ENCODE data around the gene ZNF534. TPM values are rescaled to one million over a fixed set of nuclear protein-coding genes. Genes with fewer than 3 reads are reported as not detected.

The ZNF534 gene
- total RNA-seq, 1 donor from 2014 or later = 0.62 TPM

DNA sequence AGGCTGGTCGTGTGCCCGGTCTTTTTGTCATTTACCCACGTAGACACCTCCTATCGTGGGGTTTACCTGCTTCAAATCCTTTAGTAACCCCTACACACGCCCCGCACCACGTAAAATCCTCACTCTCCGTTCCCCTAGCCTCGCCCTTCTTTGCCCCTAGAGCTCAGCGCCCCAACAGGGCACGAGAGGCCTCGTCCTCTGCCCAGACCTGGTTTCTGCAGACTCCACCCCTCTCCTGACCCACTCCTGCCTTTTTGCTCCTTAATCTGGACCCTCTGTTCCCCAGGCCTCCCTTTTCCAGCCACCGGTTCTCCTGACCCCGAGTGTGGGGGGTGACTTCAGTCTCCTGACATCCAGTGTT is 30.9 kb upstream of the ZNF534 start:
- Mint-ChIP-seq H3K27me3 (ENCODE audit: insufficient read depth, low read depth) (peaks cover 3% of the 10 kb centered on the region), H3K36me3 (no peaks in the 10 kb centered on the region), H3K4me1 (no peaks in the 10 kb centered on the region), H3K4me3 (no peak overlapping the region), H3K27ac (no peak overlapping the region), H3K9me3 (peaks cover 52% of the 10 kb centered on the region)
- H3K27ac ChIP-seq = no peak overlapping the region
- no peak for TF ChIP-seq EZH2 (IDR thresholded peaks at IDR 0.05)
- no peak for TF ChIP-seq EZH2phosphoT487 (IDR thresholded peaks at IDR 0.05)
- TF ChIP-seq, protein P1, sequence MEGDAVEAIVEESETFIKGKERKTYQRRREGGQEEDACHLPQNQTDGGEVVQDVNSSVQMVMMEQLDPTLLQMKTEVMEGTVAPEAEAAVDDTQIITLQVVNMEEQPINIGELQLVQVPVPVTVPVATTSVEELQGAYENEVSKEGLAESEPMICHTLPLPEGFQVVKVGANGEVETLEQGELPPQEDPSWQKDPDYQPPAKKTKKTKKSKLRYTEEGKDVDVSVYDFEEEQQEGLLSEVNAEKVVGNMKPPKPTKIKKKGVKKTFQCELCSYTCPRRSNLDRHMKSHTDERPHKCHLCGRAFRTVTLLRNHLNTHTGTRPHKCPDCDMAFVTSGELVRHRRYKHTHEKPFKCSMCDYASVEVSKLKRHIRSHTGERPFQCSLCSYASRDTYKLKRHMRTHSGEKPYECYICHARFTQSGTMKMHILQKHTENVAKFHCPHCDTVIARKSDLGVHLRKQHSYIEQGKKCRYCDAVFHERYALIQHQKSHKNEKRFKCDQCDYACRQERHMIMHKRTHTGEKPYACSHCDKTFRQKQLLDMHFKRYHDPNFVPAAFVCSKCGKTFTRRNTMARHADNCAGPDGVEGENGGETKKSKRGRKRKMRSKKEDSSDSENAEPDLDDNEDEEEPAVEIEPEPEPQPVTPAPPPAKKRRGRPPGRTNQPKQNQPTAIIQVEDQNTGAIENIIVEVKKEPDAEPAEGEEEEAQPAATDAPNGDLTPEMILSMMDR (IDR thresholded peaks at IDR 0.05) = peak; percentile 6
- no peaks in the 10 kb centered on the region for H3K36me3 ChIP-seq
- peak overlapping the region; percentile 65 for H3K4me3 ChIP-seq
- peak overlapping the region; percentile 51 for H3K9ac ChIP-seq
- H4K20me1 ChIP-seq (ENCODE audit: low read depth) = no peaks in the 10 kb centered on the region
- H2AFZ ChIP-seq (replicated peaks) = peak overlapping the region; percentile 51
- H3K9me3 ChIP-seq (ENCODE audit: low read depth) = no peaks in the 10 kb centered on the region
- H3K79me2 ChIP-seq (ENCODE audit: low read depth) = peaks cover 14% of the 10 kb centered on the region
- H3F3A ChIP-seq (ENCODE audit: low read depth) = no peaks in the 10 kb centered on the region
- H3K4me1 ChIP-seq = no peaks in the 10 kb centered on the region
- H3K27me3 ChIP-seq = no peaks in the 10 kb centered on the region
- DNase-seq (ENCODE audit: low spot score) = peak; percentile 36
- peak overlapping the region; percentile 65 for H3K4me2 ChIP-seq

- DNase-seq (ENCODE audit: low spot score) = no peak
- H3K27ac ChIP-seq = no peak overlapping the region
- H3K27ac Mint-ChIP-seq = no peak overlapping the region
These were observed 18.7 kb upstream of the ZNF534 start for GRCh38 chr19:52410276-52410675.

DNA sequence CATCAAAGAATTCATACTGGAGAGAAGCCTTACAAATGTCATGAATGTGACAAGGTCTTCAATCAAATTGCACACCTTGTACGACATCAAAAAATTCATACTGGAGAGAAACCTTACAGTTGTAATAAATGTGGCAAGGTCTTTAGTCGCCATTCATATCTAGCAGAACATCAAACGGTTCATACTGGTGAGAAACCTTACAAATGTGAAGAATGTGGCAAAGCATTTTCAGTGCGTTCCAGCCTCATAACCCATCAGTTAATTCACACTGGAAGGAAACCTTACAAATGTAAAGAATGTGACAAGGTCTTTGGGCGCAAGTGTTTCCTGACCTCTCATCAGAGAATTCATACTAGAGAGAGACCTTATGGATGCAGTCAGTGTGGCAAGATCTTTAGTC is 13.2 kb upstream of the ZNF534 start:
- no peaks in the 10 kb centered on the region for H3K27me3 ChIP-seq
- Mint-ChIP-seq H3K4me1 (no peaks in the 10 kb centered on the region), H3K4me3 (no peak overlapping the region), H3K27me3 (ENCODE audit: insufficient read depth, low read depth) (no peaks in the 10 kb centered on the region), H3K27ac (no peak overlapping the region), H3K9me3 (peaks cover 48% of the 10 kb centered on the region), H3K36me3 (no peaks in the 10 kb centered on the region)
- H4K20me1 ChIP-seq (ENCODE audit: low read depth) = no peaks in the 10 kb centered on the region
- H3K9me3 ChIP-seq (ENCODE audit: low read depth) = peaks cover 23% of the 10 kb centered on the region
- H3K4me1 ChIP-seq = no peaks in the 10 kb centered on the region
- H3F3A ChIP-seq (ENCODE audit: low read depth) = no peaks in the 10 kb centered on the region
- H3K27ac ChIP-seq = no peak overlapping the region
- no peaks in the 10 kb centered on the region for H3K36me3 ChIP-seq
- no peaks in the 10 kb centered on the region for H3K79me2 ChIP-seq (ENCODE audit: low read depth)
- H2AFZ ChIP-seq (replicated peaks) = no peak overlapping the region
- TF ChIP-seq EZH2 (IDR thresholded peaks at IDR 0.05) (no peak), EZH2phosphoT487 (IDR thresholded peaks at IDR 0.05) (no peak)
- TF ChIP-seq, protein P1 (IDR thresholded peaks at IDR 0.05) = no peak
- no peak overlapping the region for H3K9ac ChIP-seq
- no peak overlapping the region for H3K4me2 ChIP-seq
- H3K4me3 ChIP-seq = no peak overlapping the region
- no peak for DNase-seq (ENCODE audit: low spot score)

More at GRCh38 chr19:52410276-52410675, 18.7 kb upstream of the ZNF534 start:
- H4K20me1 ChIP-seq (ENCODE audit: low read depth) = no peaks in the 10 kb centered on the region
- H3K4me3 ChIP-seq = no peak overlapping the region
- no peaks in the 10 kb centered on the region for H3K27me3 ChIP-seq
- Mint-ChIP-seq H3K4me3 (no peak overlapping the region), H3K4me1 (no peaks in the 10 kb centered on the region), H3K9me3 (peaks cover 41% of the 10 kb centered on the region), H3K36me3 (no peaks in the 10 kb centered on the region), H3K27me3 (ENCODE audit: insufficient read depth, low read depth) (no peaks in the 10 kb centered on the region)
- no peaks in the 10 kb centered on the region for H3K36me3 ChIP-seq
- H3F3A ChIP-seq (ENCODE audit: low read depth) = no peaks in the 10 kb centered on the region
- H3K9me3 ChIP-seq (ENCODE audit: low read depth) = peaks cover 6% of the 10 kb centered on the region
- H3K9ac ChIP-seq = no peak overlapping the region
- TF ChIP-seq, protein P1 (IDR thresholded peaks at IDR 0.05) = no peak
- TF ChIP-seq EZH2phosphoT487 (IDR thresholded peaks at IDR 0.05) (no peak), EZH2 (IDR thresholded peaks at IDR 0.05) (no peak)
- no peaks in the 10 kb centered on the region for H3K79me2 ChIP-seq (ENCODE audit: low read depth)
- no peak overlapping the region for H2AFZ ChIP-seq (replicated peaks)
- H3K4me1 ChIP-seq = no peaks in the 10 kb centered on the region
- H3K4me2 ChIP-seq = no peak overlapping the region

Data from neural progenitor cell (in vitro differentiated cells).